Raji (cell line): Measurements from ENCODE around the gene POPDC2.

Source experiments
- POLR2A ChIP-seq: IDR thresholded peaks from 2 replicates; pipeline ENCODE4 v1.6.1; 2011; ENCODE audit warnings: low read depth, low read length, control low read depth; ENCODE audit not compliant: insufficient read depth

Gene POPDC2

GRCh38 chr3:119616056-119616455 is 44.3 kb downstream of the POPDC2 start:
- TF ChIP-seq POLR2A, result no peak

- TF ChIP-seq POLR2A, result no peak
Measured at GRCh38 chr3:119613872-119614271, 46.5 kb downstream of the POPDC2 start.

- TF ChIP-seq POLR2A, result no peak
Measured at GRCh38 chr3:119613201-119613600, 47.2 kb downstream of the POPDC2 start.

DNA sequence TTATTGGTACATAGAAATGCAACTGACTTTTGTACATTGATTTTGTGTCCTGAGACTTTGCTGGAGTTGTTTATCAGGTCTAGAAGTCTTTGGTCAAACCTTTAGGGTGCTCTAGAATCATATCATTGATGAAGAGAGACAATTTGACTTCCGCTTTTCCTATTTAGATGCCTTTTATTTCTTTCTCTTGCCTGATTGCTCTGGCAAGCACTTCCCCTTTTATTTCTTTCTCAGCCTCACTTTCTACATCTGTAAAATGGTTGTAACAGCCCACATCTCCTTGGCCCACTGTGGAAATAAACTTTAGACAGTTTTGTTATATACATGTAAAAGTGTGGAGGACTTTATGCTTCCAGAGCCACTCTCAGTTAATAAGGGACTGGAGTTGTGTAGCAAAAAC is 48.7 kb downstream of the POPDC2 start:
- no peak for TF ChIP-seq POLR2A

DNA sequence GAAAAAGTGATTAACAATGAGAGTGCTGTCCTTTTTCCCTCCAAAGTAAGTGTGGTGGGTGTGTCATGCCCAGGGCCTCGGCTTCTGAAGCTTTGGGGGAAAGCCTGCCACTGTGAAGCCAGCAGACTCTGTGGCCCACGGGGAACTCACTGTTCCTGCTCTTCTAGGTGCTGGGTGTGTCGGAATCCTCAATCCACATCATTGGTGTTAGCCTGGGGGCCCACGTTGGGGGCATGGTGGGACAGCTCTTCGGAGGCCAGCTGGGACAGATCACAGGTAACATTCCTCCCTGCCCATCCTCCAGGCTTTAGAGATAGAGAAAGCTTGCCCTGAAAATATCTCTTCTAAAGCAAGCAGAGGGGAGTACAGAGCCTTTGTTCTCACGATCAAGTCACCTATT is 51.1 kb downstream of the POPDC2 start:
- TF ChIP-seq POLR2A, result no peak

DNA sequence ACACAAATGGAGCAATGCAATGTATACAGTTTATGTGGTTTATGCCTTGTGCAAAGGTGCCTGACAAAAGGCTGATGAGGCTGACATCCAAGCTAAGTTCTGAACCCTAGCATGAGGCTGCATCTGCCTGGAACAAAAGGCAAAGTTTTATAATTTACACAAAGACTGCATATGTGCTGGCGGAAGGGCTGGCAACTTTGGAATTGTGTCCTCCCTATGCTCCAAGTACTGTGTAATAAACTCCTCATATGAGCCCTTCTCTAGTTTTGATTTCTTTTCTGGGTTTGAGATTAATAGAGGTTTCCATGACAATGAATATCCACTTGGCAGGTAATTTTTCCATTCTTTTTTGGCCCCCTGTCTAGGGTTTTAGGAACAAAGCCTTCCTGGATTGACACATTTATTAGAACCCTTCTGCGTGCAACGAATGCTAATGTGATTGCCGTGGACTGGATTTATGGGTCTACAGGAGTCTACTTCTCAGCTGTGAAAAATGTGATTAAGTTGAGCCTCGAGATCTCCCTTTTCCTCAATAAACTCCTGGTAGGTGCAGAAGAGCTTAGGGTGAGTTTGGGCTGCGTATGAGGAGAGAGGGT is 51.9 kb downstream of the POPDC2 start:
- TF ChIP-seq POLR2A, result no peak

- TF ChIP-seq POLR2A, result no peak
Measured at GRCh38 chr3:119604878-119605277, 55.5 kb downstream of the POPDC2 start.

GRCh38 chr3:119602676-119603075 is 57.7 kb downstream of the POPDC2 start:
- TF ChIP-seq POLR2A, result no peak

DNA sequence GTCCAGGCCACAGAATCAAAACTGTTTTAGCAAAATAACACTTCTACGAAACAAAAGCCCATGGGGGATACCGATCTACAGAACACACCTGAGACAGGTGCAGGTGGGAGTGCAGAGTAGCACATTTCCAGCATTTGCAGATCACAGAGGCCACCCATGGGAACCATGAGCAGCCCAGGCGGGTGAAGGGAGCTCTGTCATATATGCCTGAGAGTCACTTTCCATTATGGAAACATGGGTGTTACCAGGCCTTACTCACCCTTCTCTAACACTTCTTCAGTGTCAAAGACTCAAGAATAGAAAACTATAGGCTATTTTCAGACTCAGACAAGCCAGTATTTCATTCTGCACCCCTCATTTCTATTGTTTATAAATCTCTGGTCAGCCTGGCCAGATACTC is 59.2 kb downstream of the POPDC2 start:
- no peak for TF ChIP-seq POLR2A

GRCh38 chr3:119600732-119601131 is 59.7 kb downstream of the POPDC2 start:
- TF ChIP-seq POLR2A, result no peak

- TF ChIP-seq POLR2A, result no peak
Measured at GRCh38 chr3:119599558-119600174, 60.7 kb downstream of the POPDC2 start.

- no peak for TF ChIP-seq POLR2A
Measured at GRCh38 chr3:119598410-119599098, 61.8 kb downstream of the POPDC2 start.

GRCh38 chr3:119597548-119598288 is 62.7 kb downstream of the POPDC2 start, which contains the start of gene PLA1A:
PLA1A (plus strand) TSS chr3:119597885; CDS start chr3:119597914, 29 bp downstream.
- no peak for TF ChIP-seq POLR2A

GRCh38 chr3:119596398-119596797 is 64.0 kb downstream of the POPDC2 start:
- no peak for TF ChIP-seq POLR2A

DNA sequence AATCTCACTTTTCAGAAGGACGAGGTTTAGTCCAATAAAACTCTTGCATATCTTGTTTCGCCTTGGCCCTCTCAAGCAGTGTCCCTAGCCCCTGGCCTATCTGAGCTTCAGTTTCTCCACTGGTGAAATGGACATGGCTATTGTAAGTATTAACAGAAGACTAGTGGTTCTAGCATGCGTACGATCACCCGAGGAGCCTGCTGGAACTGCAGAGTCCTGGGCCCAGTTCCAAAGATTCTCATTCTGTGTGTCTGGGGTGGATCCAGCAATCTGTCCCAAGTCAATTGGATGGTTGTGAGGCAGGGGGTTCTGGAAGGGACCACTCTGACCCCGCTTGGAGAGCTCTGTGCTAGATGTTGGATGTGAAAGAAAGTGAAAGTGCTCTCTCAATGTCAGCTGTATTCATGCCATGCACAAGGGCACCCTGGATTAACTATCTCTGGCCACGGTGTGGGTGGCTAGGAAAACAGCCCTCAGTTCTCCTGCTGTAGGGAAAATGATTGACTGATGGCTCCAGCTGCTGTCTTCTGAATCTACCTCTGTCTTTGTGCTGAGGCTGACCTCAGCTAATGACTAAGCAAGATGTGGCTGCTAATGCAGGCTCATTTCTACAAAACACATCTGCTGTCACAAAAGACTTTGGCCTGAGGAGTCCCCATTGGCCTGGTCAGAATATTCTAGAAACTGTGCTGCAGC is 64.6 kb downstream of the POPDC2 start:
- TF ChIP-seq POLR2A, result no peak
